SHP77 (cell line): ENCODE data around the gene TMEM176A.

Experiments used
- DNase-seq, 2 experiments: peaks; one replicate each; lab custom pipeline; 2025; lab: John Stamatoyannopoulos, UW

TMEM176A gene

GRCh38 chr7:150820148-150820547, 19.6 kb downstream of the TMEM176A start:
- DNase-seq = no peak

DNA sequence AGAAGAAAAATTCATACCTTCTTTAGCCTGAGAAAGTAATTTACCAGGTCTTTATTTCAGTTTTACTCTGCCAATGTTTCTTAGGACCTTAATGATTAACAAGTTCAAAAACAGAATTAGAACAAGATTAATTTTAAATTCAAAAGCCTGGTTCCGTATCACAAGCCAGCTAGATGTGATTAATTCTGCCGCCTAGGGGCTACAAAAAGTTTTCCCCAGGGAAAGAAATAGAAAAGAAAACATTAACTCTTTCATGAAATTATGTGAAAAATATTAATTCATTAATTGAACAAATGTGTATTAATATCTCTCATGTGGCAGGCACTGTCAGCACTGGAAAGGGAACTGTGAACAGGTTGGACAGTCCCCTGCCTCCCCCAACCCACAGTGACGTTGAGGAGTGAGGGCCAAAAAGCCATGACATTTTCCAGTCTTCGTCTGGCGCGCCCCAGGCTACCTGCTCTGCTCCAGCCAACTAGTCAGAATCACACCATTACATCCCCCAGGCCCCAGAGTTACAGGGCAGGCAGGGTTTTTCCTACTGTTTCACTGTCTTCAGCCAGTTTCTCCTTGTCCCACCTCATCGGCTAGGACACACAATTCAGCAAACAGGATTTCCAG, 20.1 kb downstream of the TMEM176A start:
- no peak for DNase-seq

- no peak for DNase-seq
Observed at GRCh38 chr7:150823043-150823442, 22.5 kb downstream of the TMEM176A start.

DNA sequence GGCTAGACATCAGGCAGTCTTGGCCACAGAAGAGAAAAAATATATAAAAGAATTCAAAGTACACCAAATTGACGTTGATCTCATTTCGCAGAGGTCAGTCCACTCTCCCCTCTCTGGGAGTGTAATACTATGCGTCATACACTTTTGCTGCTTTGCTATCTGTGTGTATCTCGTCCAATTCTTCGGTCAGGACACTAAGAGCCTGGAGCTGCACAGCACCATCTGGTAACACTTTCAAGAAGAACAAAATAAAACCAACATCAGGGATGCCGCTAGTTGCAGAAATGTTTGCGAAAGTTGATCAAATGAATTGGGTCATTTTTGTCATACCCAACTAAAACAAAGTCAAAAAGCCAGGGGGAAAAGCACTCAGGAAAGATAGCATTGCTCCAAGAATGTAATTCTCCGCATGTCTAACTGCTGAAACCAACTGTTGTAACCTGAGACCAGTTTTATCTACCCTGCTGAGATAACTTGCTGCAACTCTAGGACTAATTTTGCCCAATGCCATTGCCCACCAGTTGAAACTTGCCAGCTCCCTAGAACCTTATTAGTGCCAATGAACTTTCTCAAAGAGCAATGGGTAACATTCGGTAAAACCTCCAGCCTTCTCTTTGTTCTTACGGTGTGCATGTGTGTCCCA, 23.0 kb downstream of the TMEM176A start:
- no peak for DNase-seq

- DNase-seq = no peak
Observed at GRCh38 chr7:150824379-150825177, 24.0 kb downstream of the TMEM176A start.

GRCh38 chr7:150826061-150826849, 25.7 kb downstream of the TMEM176A start:
- no peak for DNase-seq

GRCh38 chr7:150828384-150828783, 27.8 kb downstream of the TMEM176A start:
- DNase-seq = no peak

DNA sequence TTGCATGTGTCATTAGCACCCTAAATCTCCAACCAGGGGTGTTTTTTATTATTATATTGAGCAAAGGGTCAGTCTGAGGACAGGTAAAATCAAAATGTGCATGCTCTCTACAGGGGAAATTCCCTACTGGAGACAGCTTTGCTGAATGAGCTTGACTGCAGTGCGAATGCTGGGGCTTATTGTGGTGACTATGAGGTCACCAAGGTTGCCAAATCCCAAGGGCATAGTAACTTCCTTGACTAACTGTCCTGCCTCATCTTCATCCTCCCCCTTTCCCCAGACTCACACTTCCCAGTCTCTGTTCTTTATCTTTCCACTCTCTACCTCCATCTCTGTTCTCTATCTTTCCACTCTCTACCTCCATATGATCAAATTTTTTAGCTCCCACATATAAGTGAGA, 28.9 kb downstream of the TMEM176A start:
- no peak for DNase-seq

DNA sequence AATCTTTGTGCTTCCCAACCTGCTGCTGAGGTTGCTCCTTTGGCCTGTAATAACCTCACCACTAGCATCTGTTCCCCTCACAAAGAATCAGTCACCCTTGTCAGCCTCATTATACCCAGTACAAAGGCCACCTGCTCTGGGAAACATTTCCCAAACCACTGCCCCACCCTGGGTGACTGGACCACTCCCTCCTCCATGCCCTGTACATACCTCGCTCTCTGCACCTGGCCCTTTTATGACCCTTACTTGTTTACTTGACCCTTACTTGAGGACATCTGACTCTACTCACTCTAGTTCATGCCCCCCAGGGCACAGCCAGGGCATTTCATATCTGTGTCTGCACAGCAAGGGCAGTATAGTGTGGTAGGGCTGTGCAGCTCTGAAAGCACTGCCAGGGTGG, 30.4 kb downstream of the TMEM176A start:
- peak; percentile 61 to 75 for DNase-seq

DNA sequence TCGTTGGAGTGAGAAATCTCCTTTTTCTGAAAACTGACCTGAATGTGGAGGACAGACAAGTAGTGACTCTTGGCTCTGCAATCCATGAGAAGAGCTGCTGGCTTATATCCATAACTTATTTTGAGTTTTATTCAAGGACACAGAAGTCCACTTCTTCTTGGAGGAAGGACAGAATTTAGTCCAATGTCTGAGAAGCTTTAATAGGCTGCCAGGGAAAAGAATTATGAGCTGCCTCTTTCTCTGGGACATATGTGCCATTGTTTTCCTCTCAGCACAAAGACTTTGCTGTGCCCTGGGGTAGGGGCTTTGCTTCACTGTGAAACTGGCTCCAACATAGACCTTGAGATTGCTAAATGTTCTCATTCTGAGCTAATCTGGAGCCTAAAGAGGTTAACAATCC, 31.3 kb downstream of the TMEM176A start:
- no peak for DNase-seq

- DNase-seq = no peak
Observed at GRCh38 chr7:150835019-150835418, 34.5 kb downstream of the TMEM176A start.

- DNase-seq = no peak
Observed at GRCh38 chr7:150835702-150836280, 35.2 kb downstream of the TMEM176A start.

- no peak for DNase-seq
Observed at GRCh38 chr7:150838965-150839650, 38.5 kb downstream of the TMEM176A start.

DNA sequence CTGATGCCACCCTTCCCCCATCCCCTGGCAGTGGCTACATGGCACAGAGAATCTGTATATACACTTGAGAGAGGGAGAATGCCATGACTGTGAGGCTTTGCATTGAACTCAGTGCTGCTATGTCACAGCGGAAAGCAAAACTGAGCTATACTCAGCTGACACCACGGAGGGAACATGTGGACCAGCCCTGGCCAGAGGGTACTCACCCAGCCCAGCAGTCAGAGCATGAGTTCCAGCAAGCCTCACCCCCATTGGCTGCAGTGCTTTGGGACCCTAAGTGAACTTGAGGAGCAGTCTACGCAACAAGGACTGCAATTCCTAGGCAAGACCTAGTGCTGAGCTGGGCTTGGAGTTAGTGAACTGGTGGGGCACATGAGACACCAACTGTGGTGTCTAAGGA, 41.4 kb downstream of the TMEM176A start:
- DNase-seq = no peak

DNA sequence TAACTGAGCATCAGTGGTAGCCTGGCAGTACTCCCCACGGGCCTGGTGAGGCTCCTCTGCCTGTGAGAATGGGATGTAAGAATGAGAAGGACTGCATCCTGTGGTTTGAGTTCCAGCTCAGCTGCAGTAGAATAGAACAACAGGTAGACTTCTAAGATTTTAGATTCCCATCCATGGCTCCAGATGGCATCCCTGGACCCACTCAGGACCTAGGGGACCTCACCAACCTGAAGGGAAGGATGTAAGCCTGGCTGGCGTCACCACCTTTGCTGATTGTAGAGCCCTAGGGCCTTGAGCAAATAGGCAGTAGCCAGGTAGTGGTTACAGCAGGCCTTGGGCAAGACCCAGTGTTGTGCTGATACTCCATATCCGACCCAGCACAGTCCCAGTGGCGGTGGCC, 42.1 kb downstream of the TMEM176A start:
- no peak for DNase-seq

- DNase-seq = no peak
Observed at GRCh38 chr7:150845421-150845861, 44.9 kb downstream of the TMEM176A start.

GRCh38 chr7:150846291-150847115, 45.9 kb downstream of the TMEM176A start:
- no peak for DNase-seq

GRCh38 chr7:150847536-150847935, 47.0 kb downstream of the TMEM176A start:
- DNase-seq = no peak

- no peak for DNase-seq
Observed at GRCh38 chr7:150848111-150848510, 47.5 kb downstream of the TMEM176A start.

DNA sequence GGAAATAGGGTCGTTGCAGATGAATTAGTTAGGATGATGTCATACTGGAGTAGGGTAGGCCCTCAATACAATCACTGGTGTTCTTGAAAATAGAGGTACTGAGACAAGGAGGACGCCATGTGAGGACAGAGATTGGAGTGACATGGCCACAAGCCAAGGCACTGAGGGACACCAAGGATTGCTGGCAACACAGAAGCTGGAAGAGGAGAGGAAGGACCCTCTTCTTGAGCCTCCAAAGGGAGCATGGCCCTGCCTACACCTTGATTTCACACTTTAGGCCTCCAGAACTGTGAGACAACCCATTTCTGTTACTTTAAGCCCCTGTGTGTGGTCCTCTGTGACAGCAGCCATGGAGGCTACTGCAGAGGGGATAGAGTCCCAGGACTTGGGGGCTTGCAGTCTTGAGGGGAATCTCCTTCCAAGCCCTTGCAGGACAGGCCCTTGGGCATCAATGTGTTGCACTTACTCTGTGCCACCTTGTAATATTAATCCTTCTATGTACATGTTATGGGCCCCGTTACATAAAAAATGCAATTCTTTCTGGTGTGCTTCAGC, 48.1 kb downstream of the TMEM176A start:
- DNase-seq = no peak
